Neural cell (in vitro differentiated cells): ENCODE data around the gene FHIT.

Source experiments
- EP300 ChIP-seq: fragments of 450-650 bp; conservative IDR thresholded peaks from 2 replicates; pipeline ENCODE4 v1.6.1; 2014; ENCODE audit warnings: antibody characterized with exemption, mild to moderate bottlenecking, moderate library complexity; ENCODE audit not compliant: poor library complexity, severe bottlenecking
- EZH2 ChIP-seq: fragments of 200-600, 300-800 bp; shearing (Covaris generic), sonication (generic); IDR thresholded peaks from 2 replicates; pipeline ENCODE4 v1.6.1; 2014; ENCODE audit warnings: antibody characterized with exemption, low read length, borderline replicate concordance, mild to moderate bottlenecking; ENCODE audit not compliant: insufficient read depth, poor library complexity, severe bottlenecking
- MXI1 ChIP-seq: fragments of 450-650 bp; conservative IDR thresholded peaks from 2 replicates; pipeline ENCODE4 v1.6.1; 2014; ENCODE audit warnings: antibody characterized with exemption, mild to moderate bottlenecking; ENCODE audit not compliant: poor library complexity, severe bottlenecking
- POLR2AphosphoS5 ChIP-seq: IDR thresholded peaks from 2 replicates; pipeline ENCODE4 v1.6.1; 2012
- RAD21 ChIP-seq: fragments of 450-650 bp; conservative IDR thresholded peaks from 2 replicates; pipeline ENCODE4 v1.6.1; 2014; ENCODE audit warnings: antibody characterized with exemption, mild to moderate bottlenecking, moderate library complexity
- REST ChIP-seq: IDR thresholded peaks from 2 replicates; pipeline ENCODE4 v1.6.1; 2012; ENCODE audit warnings: borderline replicate concordance
- TAF1 ChIP-seq: IDR thresholded peaks from 2 replicates; pipeline ENCODE4 v1.6.1; 2012; ENCODE audit warnings: low read depth
- TF ChIP-seq, protein P1 (sequence below): fragments of 450-650 bp; IDR thresholded peaks from 2 replicates; pipeline ENCODE4 v1.5.1; 2014; ENCODE audit warnings: antibody characterized with exemption, mild to moderate bottlenecking, moderate library complexity; ENCODE audit not compliant: poor library complexity, severe bottlenecking

- TF ChIP-seq, protein P1, sequence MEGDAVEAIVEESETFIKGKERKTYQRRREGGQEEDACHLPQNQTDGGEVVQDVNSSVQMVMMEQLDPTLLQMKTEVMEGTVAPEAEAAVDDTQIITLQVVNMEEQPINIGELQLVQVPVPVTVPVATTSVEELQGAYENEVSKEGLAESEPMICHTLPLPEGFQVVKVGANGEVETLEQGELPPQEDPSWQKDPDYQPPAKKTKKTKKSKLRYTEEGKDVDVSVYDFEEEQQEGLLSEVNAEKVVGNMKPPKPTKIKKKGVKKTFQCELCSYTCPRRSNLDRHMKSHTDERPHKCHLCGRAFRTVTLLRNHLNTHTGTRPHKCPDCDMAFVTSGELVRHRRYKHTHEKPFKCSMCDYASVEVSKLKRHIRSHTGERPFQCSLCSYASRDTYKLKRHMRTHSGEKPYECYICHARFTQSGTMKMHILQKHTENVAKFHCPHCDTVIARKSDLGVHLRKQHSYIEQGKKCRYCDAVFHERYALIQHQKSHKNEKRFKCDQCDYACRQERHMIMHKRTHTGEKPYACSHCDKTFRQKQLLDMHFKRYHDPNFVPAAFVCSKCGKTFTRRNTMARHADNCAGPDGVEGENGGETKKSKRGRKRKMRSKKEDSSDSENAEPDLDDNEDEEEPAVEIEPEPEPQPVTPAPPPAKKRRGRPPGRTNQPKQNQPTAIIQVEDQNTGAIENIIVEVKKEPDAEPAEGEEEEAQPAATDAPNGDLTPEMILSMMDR = no peak
- TF ChIP-seq EP300 = no peak
- no peak for TF ChIP-seq TAF1
- no peak for TF ChIP-seq POLR2AphosphoS5
- TF ChIP-seq EZH2 = no peak
- TF ChIP-seq RAD21 = no peak
- TF ChIP-seq REST = no peak
- no peak for TF ChIP-seq MXI1
Measured at GRCh38 chr3:61224823-61225222, 26.4 kb downstream of the FHIT start.
